Smooth muscle cell (in vitro differentiated cells): ENCODE data around the gene RBP3. TPM values are rescaled to one million over a fixed set of nuclear protein-coding genes. Genes with fewer than 3 reads are reported as not detected.

Experiments
- DNase-seq: peaks from one replicate; lab custom pipeline; 2025; ENCODE audit not compliant: unreplicated experiment; lab: John Stamatoyannopoulos, UW
- H2AFZ ChIP-seq: fragments of 200-600 bp; sonication (generic); 2 replicates; pipeline ENCODE4 v1.6.0; 2016; ENCODE audit warnings: antibody characterized with exemption, low read depth, mild to moderate bottlenecking
- H3F3A ChIP-seq: fragments of 200-600 bp; sonication (generic); 2 replicates; pipeline ENCODE4 v1.6.0; 2017; ENCODE audit warnings: antibody characterized with exemption, low read depth
- H3K27ac ChIP-seq: fragments of 200-600 bp; sonication (generic); 2 replicates; pipeline ENCODE4 v1.5.1; 2016; ENCODE audit warnings: low read depth, mild to moderate bottlenecking
- H3K27me3 ChIP-seq: fragments of 200-600 bp; sonication (generic); 2 replicates; pipeline ENCODE4 v1.6.1; 2016; ENCODE audit warnings: low read depth, mild to moderate bottlenecking
- H3K36me3 ChIP-seq: fragments of 200-600 bp; sonication (generic); 2 replicates; pipeline ENCODE4 v1.5.1; 2016; ENCODE audit warnings: low read depth
- H3K4me1 ChIP-seq: fragments of 200-600 bp; sonication (generic); 2 replicates; pipeline ENCODE4 v1.5.1; 2016; ENCODE audit warnings: low read depth
- H3K4me2 ChIP-seq: fragments of 200-600 bp; sonication (generic); 2 replicates; pipeline ENCODE4 v1.6.0; 2016; ENCODE audit warnings: mild to moderate bottlenecking
- H3K4me3 ChIP-seq: fragments of 200-600 bp; sonication (generic); 2 replicates; pipeline ENCODE4 v1.5.1; 2016; ENCODE audit warnings: mild to moderate bottlenecking
- H3K79me2 ChIP-seq: fragments of 200-600 bp; sonication (generic); 2 replicates; pipeline ENCODE4 v1.6.0; 2016; ENCODE audit warnings: low read depth, mild to moderate bottlenecking
- H3K9ac ChIP-seq: fragments of 200-600 bp; sonication (generic); 2 replicates; pipeline ENCODE4 v1.6.0; 2016; ENCODE audit warnings: low read depth
- H3K9me3 ChIP-seq: fragments of 200-600 bp; sonication (generic); replicated peaks from 2 replicates; pipeline ENCODE4 v1.5.1; 2016; ENCODE audit warnings: low read depth
- H4K20me1 ChIP-seq: fragments of 200-600 bp; sonication (generic); 2 replicates; pipeline ENCODE4 v1.6.0; 2016; ENCODE audit warnings: low read depth
- WGBS: methylation state at CpG from one replicate; pipeline ENCODE4 v1.1.7; 2016; ENCODE audit warnings: low lambda C conversion rate; 5-methylcytosine and 5-hydroxymethylcytosine counted together
- polyA plus RNA-seq: library from polyadenylated mRNA; unstranded; fragments of >200 nt; fragmentation: Nextera tagmentation; extraction: Ambion mirVana; gene quantifications from 2 replicates; pipeline ENCODE4 v1.2.1, GENCODE V29; 2016
- total RNA-seq: library from RNA; depleted of rRNA; stranded (reverse); fragments of >200 nt; gene quantifications from 2 replicates; pipeline ENCODE4 v1.2.3, GENCODE V29; 2014
- TF ChIP-seq, protein P1 (sequence below): fragments of 200-600 bp; sonication (generic); IDR thresholded peaks from 2 replicates; pipeline ENCODE4 v1.5.1; 2017; ENCODE audit warnings: borderline replicate concordance, mild to moderate bottlenecking, antibody characterized with exemption; ENCODE audit not compliant: insufficient read depth, poor library complexity, severe bottlenecking

Gene RBP3
- total and polyA plus RNA-seq, 2 experiments from 2014 or later: not detected

DNA sequence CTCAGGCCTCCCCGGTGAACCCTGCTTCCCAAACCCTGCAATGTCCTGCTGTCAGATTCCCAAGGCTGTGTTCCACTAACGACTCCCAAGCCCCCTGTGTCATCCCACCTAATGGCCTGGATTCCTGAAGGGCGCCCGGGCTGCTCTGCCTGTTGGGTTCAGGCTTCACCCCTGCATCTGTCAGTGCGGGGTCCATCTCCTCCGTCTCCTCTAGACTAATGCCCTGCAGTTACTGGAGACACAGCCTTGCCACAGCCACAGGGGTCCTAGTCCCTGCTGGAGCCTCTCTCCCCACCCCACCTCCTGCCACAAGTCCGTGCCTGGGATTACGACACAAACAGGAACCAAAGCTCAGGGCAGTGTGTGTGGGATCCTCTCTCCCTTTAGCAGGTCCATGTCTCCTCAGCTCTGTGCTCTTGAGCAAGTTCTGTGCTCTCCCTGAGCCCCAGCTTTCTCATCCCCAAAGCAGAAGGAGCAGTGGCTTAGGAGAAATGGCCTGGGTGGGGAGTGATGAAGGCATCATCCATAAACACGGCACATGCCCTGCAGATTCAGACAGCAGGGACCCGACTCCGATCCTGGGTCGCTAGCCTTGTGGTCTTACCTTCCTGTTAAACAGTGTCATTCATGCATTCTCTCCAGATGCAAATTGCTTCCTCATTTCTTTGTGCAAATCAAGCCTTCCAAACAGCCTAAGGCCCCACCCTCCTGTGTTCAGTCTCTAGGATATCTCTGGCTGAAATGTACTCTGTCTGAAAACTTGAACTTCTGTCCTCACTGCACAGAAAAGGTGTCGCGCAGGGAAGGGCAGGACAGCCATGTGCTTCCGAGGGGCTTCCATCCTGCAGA is 8.2 kb upstream of the RBP3 start:
- H3K9me3 ChIP-seq: no peaks in the 10 kb centered on the region
- no peak for DNase-seq
- H3F3A ChIP-seq: no peaks in the 10 kb centered on the region
- H3K36me3 ChIP-seq: no peaks in the 10 kb centered on the region
- no peak overlapping the region for H3K27ac ChIP-seq
- WGBS: 90% methylated on average over 15 of the region's 15 CpGs
- no peak overlapping the region for H3K4me2 ChIP-seq
- H3K4me1 ChIP-seq: no peaks in the 10 kb centered on the region
- no peak overlapping the region for H3K4me3 ChIP-seq
- no peak overlapping the region for H3K9ac ChIP-seq
- no peak overlapping the region for H2AFZ ChIP-seq
- H3K79me2 ChIP-seq: no peaks in the 10 kb centered on the region
- TF ChIP-seq, protein P1, sequence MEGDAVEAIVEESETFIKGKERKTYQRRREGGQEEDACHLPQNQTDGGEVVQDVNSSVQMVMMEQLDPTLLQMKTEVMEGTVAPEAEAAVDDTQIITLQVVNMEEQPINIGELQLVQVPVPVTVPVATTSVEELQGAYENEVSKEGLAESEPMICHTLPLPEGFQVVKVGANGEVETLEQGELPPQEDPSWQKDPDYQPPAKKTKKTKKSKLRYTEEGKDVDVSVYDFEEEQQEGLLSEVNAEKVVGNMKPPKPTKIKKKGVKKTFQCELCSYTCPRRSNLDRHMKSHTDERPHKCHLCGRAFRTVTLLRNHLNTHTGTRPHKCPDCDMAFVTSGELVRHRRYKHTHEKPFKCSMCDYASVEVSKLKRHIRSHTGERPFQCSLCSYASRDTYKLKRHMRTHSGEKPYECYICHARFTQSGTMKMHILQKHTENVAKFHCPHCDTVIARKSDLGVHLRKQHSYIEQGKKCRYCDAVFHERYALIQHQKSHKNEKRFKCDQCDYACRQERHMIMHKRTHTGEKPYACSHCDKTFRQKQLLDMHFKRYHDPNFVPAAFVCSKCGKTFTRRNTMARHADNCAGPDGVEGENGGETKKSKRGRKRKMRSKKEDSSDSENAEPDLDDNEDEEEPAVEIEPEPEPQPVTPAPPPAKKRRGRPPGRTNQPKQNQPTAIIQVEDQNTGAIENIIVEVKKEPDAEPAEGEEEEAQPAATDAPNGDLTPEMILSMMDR: no peak
- H3K27me3 ChIP-seq: no peaks in the 10 kb centered on the region
- no peaks in the 10 kb centered on the region for H4K20me1 ChIP-seq

GRCh38 chr10:47340608-47341170 is 7.5 kb upstream of the RBP3 start:
- Histone ChIP-seq H3K4me1 (no peaks in the 10 kb centered on the region), H3K27ac (no peak overlapping the region), H3K9ac (no peak overlapping the region), H3K9me3 (no peaks in the 10 kb centered on the region), H3K4me2 (no peak overlapping the region), H2AFZ (no peak overlapping the region), H3K4me3 (no peak overlapping the region), H4K20me1 (no peaks in the 10 kb centered on the region), H3F3A (no peaks in the 10 kb centered on the region), H3K36me3 (no peaks in the 10 kb centered on the region), H3K27me3 (no peaks in the 10 kb centered on the region), H3K79me2 (no peaks in the 10 kb centered on the region)
- TF ChIP-seq, protein P1: peak; percentile 99
- 61% methylated on average over 5 of the region's 5 CpGs for WGBS
- DNase-seq: peak; percentile 5

- Histone ChIP-seq H3K27ac (no peak overlapping the region), H3K4me1 (no peaks in the 10 kb centered on the region), H3K27me3 (no peaks in the 10 kb centered on the region), H3K9ac (no peak overlapping the region), H3F3A (no peaks in the 10 kb centered on the region), H4K20me1 (no peaks in the 10 kb centered on the region), H3K4me2 (no peak overlapping the region), H2AFZ (no peak overlapping the region), H3K79me2 (no peaks in the 10 kb centered on the region), H3K9me3 (no peaks in the 10 kb centered on the region), H3K4me3 (no peak overlapping the region), H3K36me3 (no peaks in the 10 kb centered on the region)
- TF ChIP-seq, protein P1: no peak
- WGBS: 92% methylated on average over 13 of the region's 13 CpGs
- DNase-seq: no peak
Observed at GRCh38 chr10:47344996-47345870, 2.9 kb upstream of the RBP3 start.
